NOMO-1 treated with DMSO at 0.1 percent for 48 hours (cell line): Measurements from ENCODE around the gene NTNG1.
"Not testable (repeated sequence)": the region's sequence is repeated elsewhere in the genome, so short reads cannot be mapped to it uniquely, and the experiment has no call there.

Experiments
- DNase-seq: peaks from one replicate; lab custom pipeline; 2025; ENCODE audit not compliant: unreplicated experiment; lab: John Stamatoyannopoulos, UW

Gene NTNG1

GRCh38 chr1:107140703-107141490, at the start of gene NTNG1:
TSS of gene NTNG1 (plus strand) at chr1:107141039.
- no peak for DNase-seq

DNA sequence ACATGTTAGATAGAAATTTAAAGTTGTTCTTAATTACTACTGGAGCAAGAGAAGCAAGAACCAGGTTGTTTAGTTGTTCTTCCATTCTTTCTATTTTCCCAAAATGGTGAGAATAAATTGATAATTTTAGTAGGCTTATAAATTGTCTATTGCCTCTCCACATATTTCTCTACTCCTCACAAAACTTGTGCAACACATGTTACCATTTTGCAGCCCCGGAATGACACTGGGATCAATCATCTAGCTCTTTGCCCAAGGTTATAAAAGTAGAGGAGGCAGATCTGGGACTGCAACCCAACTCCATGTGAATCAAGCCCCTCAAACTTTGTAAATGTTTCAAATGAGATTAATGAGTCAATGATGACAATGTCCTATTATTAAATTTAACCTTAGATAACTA, 49.4 kb upstream of the NTNG1 start:
- DNase-seq: no peak

DNA sequence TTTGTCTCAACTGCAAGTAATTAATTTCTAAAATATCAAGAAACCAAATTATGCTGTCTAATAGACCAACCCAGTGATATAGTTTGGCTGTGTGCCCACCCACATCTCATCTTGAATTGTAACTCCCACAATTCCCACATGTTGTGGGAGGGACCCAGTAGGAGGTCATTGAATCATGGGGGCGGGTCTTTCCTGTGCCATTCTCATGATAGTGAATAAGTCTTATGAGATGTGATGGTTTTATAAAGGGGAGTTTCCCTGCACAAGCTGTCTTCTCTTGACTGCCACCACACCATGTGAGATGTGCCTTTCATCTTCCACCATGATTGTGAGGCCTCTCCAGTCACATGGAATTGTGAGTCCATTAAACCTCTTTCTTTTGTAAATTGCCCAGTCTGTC, 47.4 kb upstream of the NTNG1 start:
- DNase-seq: not testable (repeated sequence)

DNA sequence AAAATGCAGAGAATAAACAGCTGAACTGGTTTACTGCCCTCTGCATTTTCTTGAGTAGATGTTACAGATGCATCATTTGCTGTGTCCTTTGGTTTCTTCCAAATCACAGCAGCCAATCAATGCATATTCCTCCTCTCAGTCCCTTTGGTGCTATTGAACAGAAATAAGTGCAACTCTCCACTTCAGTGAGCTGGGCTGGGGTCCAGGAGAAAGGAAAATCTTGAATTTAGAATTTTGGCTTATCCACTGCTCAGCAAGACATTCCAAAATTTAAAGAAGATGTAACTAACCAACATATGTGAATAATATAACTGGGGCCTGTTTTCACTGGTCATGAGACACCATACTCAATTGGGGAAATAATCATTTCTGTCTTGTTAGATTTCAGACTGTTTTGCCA, 45.2 kb upstream of the NTNG1 start:
- no peak for DNase-seq

DNA sequence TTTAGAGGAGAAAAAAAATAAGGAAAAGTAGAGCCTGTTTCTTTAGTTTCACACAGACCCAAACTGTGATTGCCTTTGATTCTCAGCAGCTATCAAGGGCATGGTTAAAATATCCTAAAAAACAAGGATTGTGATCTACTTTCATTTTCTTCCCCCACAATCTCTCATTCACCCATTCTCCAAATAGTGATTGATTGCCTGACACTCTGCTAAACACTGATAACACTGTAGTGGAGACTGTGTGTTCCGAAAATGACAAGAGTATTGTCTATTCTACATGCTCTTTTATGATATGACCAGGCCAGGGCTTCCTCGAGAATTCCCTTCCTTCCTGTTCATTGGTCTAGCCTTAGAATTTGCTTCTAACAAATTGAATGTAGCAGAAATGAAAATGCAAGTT, 44.1 kb upstream of the NTNG1 start:
- DNase-seq: no peak

GRCh38 chr1:107098961-107099360, 41.9 kb upstream of the NTNG1 start:
- no peak for DNase-seq

GRCh38 chr1:107100331-107100984, 40.4 kb upstream of the NTNG1 start:
- no peak for DNase-seq

GRCh38 chr1:107105914-107106313, 34.9 kb upstream of the NTNG1 start:
- no peak for DNase-seq

GRCh38 chr1:107110326-107110725, 30.5 kb upstream of the NTNG1 start:
- DNase-seq: no peak

DNA sequence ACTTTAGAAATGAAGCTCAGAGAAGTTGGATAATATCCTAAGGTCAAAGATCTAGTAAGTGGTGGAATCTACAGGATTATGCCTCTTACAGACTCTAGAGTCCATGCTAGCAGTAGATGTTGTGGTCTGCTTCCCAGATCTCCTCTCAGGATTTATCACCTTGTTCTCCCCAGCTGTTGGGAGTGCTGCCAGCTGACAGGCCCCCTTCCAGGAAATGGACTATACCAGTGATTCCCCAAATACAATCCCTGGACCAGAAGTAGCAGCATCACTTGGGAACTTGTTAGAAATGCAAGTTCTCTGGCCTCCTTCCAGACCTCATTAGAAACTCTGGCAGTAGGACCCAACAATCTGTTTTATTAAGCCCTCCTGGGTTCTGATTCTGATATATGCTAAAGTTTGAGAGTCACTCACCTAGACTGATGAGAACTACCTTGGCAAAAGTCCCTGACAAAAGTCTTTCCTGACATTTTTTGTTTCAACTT, 24.5 kb upstream of the NTNG1 start:
- DNase-seq: no peak

DNA sequence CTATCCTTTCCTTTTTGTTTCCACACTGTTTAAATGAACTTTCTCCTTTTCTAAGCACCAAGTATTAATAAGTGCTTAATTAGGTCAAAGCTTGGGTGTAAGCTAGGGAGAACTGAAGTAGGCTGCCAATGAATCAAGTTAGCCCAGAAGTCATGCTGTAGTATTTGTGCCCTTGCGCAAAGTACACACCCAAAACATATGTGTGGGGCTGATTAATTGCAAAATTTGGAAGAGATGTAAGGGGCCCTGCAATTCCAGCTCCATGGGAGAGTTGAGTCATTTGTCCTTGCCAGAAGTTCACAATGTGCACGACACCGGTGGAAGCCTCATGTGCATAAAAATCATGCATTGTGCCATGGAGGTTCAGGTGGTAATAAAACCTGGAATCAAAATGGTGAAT, 18.6 kb upstream of the NTNG1 start:
- DNase-seq: no peak

GRCh38 chr1:107123741-107124140, 17.1 kb upstream of the NTNG1 start:
- no peak for DNase-seq

GRCh38 chr1:107124694-107125093, 16.1 kb upstream of the NTNG1 start:
- no peak for DNase-seq

- peak; percentile 24 for DNase-seq
Measured at GRCh38 chr1:107132195-107132594, 8.6 kb upstream of the NTNG1 start.

- DNase-seq: no peak
Measured at GRCh38 chr1:107132780-107133179, 8.1 kb upstream of the NTNG1 start.

DNA sequence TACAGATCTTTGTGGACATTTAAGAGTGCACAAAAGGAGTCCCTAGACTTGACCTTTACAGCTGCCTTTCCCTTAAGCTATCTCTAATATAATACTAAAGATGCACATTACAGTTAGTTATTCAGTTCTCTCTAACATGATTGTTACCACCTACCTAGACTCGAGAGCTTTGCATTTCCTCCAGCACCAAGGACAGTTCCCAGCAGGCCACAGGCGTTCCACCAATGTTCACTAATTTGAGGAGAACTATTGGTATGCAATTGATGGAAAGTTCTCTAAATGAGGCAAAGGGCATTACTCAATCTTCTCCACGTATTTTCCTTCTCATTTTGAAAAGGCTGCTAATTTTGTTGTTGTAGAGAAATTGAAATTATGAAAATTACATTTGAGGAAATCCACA, 5.4 kb upstream of the NTNG1 start:
- DNase-seq: no peak

DNA sequence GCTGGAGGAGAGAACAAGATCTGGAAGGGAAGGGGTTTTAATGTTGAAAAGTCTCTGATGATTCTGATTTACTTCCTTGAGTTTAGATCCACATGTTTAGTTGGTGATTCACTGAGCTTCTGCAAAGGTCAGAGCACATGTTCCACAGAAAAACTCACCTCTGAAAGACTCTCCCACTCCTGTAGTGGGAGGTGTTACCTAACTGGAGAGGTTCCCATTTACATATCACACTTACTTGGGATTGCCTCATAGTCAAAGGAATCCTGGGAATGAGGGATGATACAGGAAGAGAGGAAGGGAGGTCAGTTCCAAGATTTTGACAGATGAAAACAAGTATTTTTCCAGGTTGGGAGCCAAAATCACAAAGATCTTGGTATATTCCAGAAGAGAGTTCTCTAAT, 2.7 kb upstream of the NTNG1 start:
- no peak for DNase-seq

DNA sequence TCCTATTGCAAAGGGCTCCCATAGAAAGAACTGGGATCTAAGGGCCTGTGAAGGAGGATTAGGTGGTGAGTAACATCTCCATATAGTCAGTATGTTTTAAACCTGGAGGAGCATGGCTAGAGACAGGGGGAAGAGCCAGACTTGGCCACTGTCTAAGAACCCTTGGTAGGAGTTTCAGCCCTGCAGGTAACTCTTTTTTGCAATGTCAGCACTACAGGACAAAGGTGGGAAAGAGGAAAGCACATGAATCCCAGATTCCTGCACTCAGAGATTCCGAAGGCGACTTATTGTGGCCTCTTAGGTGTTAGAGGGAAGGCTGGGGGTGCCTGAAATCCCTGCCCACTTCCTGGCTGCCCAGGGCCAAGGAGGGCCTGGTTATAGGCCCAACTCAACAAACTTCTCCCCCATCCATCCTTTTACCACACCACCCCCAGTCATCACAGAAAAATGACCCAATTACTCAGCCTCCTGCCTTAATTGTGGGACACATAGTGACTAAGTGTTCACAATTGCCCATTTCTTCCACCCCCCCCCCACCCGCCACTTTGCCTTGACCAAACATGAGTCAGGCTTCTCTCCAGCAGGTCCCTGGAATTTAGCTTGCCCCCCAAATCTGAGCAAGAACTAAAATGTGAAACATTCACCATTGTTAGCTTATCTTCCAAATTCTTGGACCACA, 1.9 kb upstream of the NTNG1 start:
- DNase-seq: no peak

DNA sequence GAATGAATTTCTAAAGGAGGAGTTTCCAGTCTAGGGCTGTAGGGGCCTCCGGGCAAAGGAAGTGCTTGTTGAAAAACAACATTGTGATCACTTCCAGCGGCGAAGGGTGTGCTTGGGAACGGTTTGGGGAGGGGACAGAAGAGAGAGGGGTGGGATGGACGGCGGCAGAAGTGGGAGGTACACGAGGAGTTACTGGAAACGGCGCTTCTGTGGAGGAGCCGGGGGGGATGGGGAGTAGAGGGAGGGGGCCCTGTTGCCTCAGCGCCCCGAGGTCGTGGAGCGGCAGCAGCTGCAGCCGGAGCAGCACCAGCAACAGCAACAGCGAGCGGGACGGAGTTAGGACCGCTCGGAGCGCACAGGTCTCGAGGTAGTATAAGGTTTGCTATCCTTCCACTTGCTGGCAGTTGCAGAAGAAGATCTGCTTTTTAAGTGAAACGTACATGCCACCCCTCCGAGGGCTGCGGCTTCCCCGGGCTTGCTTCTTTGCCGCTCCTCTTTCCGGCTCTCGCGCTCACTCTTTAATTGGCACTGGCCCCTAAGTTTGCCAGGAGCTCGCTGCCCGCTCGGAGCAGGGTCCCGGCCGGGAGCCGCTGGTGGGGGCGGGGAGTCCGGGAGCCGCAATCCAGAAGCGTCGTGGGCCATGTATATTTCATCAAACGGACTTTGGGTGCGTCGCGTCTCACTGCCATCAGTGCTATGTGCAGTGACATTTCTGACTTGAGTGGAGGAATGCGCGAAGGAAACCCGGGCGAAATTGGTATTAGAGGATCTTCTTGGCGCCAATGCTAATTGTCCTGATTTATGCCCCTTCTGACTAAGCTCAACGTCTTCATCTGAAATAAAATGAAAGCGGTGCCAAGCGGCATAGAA, 771 bp upstream of the NTNG1 start:
- peak; percentile 15 for DNase-seq

- no peak for DNase-seq
Measured at GRCh38 chr1:107141491-107142126, 770 bp downstream of the NTNG1 start.

- DNase-seq: no peak
Measured at GRCh38 chr1:107142140-107142542, 1.3 kb downstream of the NTNG1 start.
